ENCODE data around the gene FAM156A. TPM values are rescaled to one million over a fixed set of nuclear protein-coding genes. Genes with fewer than 3 reads are reported as not detected.

The FAM156A gene
- total and polyA plus RNA-seq, 2 of the 4 experiments (the other 2 are of a cell fraction) = 7.5 to 39.2 TPM

DNA sequence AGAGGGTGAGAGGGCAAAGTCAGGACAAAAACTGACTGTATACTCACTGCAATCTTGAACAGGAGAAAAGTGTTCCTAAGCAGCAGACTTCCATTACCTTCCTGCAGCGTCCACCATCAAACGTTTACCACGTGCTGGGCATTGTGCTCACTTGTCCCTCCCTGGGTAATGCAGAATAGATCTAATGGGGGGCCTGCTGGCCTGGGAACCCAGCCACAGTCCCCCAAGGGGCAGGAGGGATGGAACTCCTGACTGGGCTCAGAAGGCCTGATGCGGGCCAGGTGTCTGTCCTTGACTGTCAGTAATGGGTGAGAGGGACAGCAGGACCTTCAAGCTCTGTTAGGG lies 37.6 kb upstream of the FAM156A start:
- ChIA-PET POLR2A (ENCODE audit: unreplicated experiment) (no interaction called here), CTCF (interaction anchor here (1.3 to 1.4 kb wide), 2 partner anchors 14 to 24 kb away, joined by 3 to 4 read pairs; no protein-coding TSS in a partner anchor)
- peaks cover 3% of the 10 kb centered on the region; the same call in 1 of the 2 replicates for H3K9me3 ChIP-seq (ENCODE audit: control insufficient read depth, insufficient read depth, low read length)
- no peak overlapping the region for H2BK5ac ChIP-seq (ENCODE audit: low read depth, low read length, poor library complexity, severe bottlenecking)
- H3K14ac ChIP-seq (replicated peaks; ENCODE audit: low read depth, low read length) = peak overlapping the region; percentile 75
- H3K27ac ChIP-seq (ENCODE audit: insufficient read depth, low read length) = peak overlapping the region; percentile 10
- H2AK5ac ChIP-seq (ENCODE audit: low read depth, low read length) = peak overlapping the region; percentile 77; the same call in 1 of the 2 replicates
- peaks cover 16% of the 10 kb centered on the region for H3K27me3 ChIP-seq (ENCODE audit: control insufficient read depth, insufficient read depth, low read length)
- no TSS peak for BruUV-seq (replicated peaks)
- no peak overlapping the region for H2BK20ac ChIP-seq (ENCODE audit: low read depth, low read length)
- peak overlapping the region; percentile 73; the same call in 1 of the 2 replicates for H3K4ac ChIP-seq (ENCODE audit: low read depth, low read length)
- DNase-seq = no peak
- dilution Hi-C loops (cut with HindIII; ENCODE audit: low sequenced_read_pairs, unreplicated experiment) (no loop called here), in situ Hi-C loops (cut with MboI; ENCODE audit: low sequenced_read_pairs) (loop anchor here (25.0 kb wide), 1 partner anchor 409 kb away; no protein-coding TSS in a partner anchor), intact Hi-C loops (cut with micrococcal nuclease) (no loop called here)
- H2AFZ ChIP-seq (replicated peaks; ENCODE audit: low read length, poor library complexity) = peak overlapping the region; percentile 95
- no peak overlapping the region for H3K18ac ChIP-seq (ENCODE audit: low read depth, low read length)
- no peaks in the 10 kb centered on the region for H4K20me1 ChIP-seq (ENCODE audit: insufficient read depth, low read length)
- peak overlapping the region; percentile 74; the same call in 1 of the 2 replicates for H3K4me3 ChIP-seq (ENCODE audit: insufficient read depth, low read depth, low read length)
- H4K8ac ChIP-seq (ENCODE audit: low read depth in 2 of 2, low read length in 2 of 2) = peak overlapping the region; percentile 81 to 96
- no peaks in the 10 kb centered on the region for H3K9me1 ChIP-seq (ENCODE audit: insufficient read depth, low read length)
- no peaks in the 10 kb centered on the region for H3K36me3 ChIP-seq (ENCODE audit: control insufficient read depth, insufficient read depth, low read length)
- peak overlapping the region; percentile 67 for H3K4me2 ChIP-seq (ENCODE audit: low read depth, low read length)
- H3K79me1 ChIP-seq (ENCODE audit: low read depth in 1 of 2, low read length in 2 of 2) = peaks cover 0 to 4% of the 10 kb centered on the region in 2 experiments; a peak in 1 of 4 replicates
- TF ChIP-seq NFE2L2 (IDR thresholded peaks at IDR 0.05; ENCODE audit: low read depth, low read length) = no peak
- TF ChIP-seq, protein P1, sequence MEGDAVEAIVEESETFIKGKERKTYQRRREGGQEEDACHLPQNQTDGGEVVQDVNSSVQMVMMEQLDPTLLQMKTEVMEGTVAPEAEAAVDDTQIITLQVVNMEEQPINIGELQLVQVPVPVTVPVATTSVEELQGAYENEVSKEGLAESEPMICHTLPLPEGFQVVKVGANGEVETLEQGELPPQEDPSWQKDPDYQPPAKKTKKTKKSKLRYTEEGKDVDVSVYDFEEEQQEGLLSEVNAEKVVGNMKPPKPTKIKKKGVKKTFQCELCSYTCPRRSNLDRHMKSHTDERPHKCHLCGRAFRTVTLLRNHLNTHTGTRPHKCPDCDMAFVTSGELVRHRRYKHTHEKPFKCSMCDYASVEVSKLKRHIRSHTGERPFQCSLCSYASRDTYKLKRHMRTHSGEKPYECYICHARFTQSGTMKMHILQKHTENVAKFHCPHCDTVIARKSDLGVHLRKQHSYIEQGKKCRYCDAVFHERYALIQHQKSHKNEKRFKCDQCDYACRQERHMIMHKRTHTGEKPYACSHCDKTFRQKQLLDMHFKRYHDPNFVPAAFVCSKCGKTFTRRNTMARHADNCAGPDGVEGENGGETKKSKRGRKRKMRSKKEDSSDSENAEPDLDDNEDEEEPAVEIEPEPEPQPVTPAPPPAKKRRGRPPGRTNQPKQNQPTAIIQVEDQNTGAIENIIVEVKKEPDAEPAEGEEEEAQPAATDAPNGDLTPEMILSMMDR (conservative IDR thresholded peaks at IDR 0.05; ENCODE audit: low read depth, low read length) = no peak
- no peak for TF ChIP-seq RAD21 (IDR thresholded peaks at IDR 0.05; ENCODE audit: low read length)
- TF ChIP-seq, protein P2, sequence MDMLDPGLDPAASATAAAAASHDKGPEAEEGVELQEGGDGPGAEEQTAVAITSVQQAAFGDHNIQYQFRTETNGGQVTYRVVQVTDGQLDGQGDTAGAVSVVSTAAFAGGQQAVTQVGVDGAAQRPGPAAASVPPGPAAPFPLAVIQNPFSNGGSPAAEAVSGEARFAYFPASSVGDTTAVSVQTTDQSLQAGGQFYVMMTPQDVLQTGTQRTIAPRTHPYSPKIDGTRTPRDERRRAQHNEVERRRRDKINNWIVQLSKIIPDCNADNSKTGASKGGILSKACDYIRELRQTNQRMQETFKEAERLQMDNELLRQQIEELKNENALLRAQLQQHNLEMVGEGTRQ (IDR thresholded peaks at IDR 0.05; ENCODE audit: low read depth, low read length) = no peak
- TF ChIP-seq RFX5 (IDR thresholded peaks at IDR 0.05; ENCODE audit: low read depth, low read length) = no peak
- TF ChIP-seq MAZ (IDR thresholded peaks at IDR 0.05; ENCODE audit: borderline replicate concordance, low read depth, low read length) = no peak
- no peak for TF ChIP-seq MAFK (IDR thresholded peaks at IDR 0.05; ENCODE audit: low read depth, low read length)
- peak overlapping the region; percentile 97; the same call in 1 of the 2 replicates for H3K56ac ChIP-seq (ENCODE audit: extremely low read depth, insufficient read depth, low read length)
- no peak overlapping the region for H2BK120ac ChIP-seq (ENCODE audit: low read depth, low read length)
- no peak overlapping the region; the same call in 1 of the 2 replicates for H3K23ac ChIP-seq (ENCODE audit: low read depth, low read length)
- peak overlapping the region; percentile 98 for H3K9ac ChIP-seq (ENCODE audit: low read depth, low read length)
- no peak overlapping the region; the same call in 2 of the 3 replicates for H2BK15ac ChIP-seq (ENCODE audit: low read depth, low read length)
- peak overlapping the region; percentile 76 for H4K5ac ChIP-seq (ENCODE audit: low read depth, low read length)
- H4K91ac ChIP-seq (ENCODE audit: insufficient read depth, low read depth, low read length) = peak overlapping the region; percentile 71
- no peak for ATAC-seq (ENCODE audit: low read depth)
- 0 out of 2 replicates have a peak, but pooled peaks cover 2% of the 10 kb centered on the region for H3K4me1 ChIP-seq (ENCODE audit: control insufficient read depth, insufficient read depth, low read length)
- H2AK9ac ChIP-seq (replicated peaks; ENCODE audit: low read depth, low read length, poor library complexity) = peak overlapping the region; percentile 25
- WGBS, 2 experiments (ENCODE audit: extremely low coverage in 2 of 2, insufficient read length in 1 of 2) = no CpG with 5 or more reads among the region's 4 CpGs

Measured in IMR-90 (cell line).